NCI-H345 treated with DMSO at 0.1 percent for 48 hours (cell line): ENCODE measurements around the gene DCST2.
A peak's percentile ranks its signal among the peaks of the same experiment; 100 is the strongest.
"Not testable (repeated sequence)": the region's sequence is repeated elsewhere in the genome, so short reads cannot be mapped to it uniquely, and the experiment has no call there.

Experiments
- DNase-seq: peaks from one replicate; lab custom pipeline; 2025; ENCODE audit not compliant: unreplicated experiment; lab: John Stamatoyannopoulos, UW

DCST2 gene

GRCh38 chr1:154982897-154983648 is 50.5 kb downstream of the DCST2 start, which contains the start of gene FLAD1:
TSS of gene FLAD1 (plus strand) at chr1:154983344. CDS start at chr1:154983695, 351 bp downstream.
- peak; percentile 100 for DNase-seq

- DNase-seq, result no peak
These were observed 51.2 kb downstream of the DCST2 start for GRCh38 chr1:154982341-154982740.

- no peak for DNase-seq
These were observed 55.2 kb downstream of the DCST2 start for GRCh38 chr1:154978360-154978759.

GRCh38 chr1:154977762-154978161 is 55.8 kb downstream of the DCST2 start:
- not testable (repeated sequence) for DNase-seq

- DNase-seq, result no peak
These were observed 58.0 kb downstream of the DCST2 start for GRCh38 chr1:154975409-154976059.

GRCh38 chr1:154974808-154975408 is 58.7 kb downstream of the DCST2 start:
- DNase-seq, result peak; percentile 100

- peak; percentile 100 for DNase-seq
These were observed 59.3 kb downstream of the DCST2 start, which contains the start of gene CKS1B for GRCh38 chr1:154974102-154974807. TSS of gene CKS1B (plus strand) at chr1:154974681. CDS start at chr1:154974746, 65 bp downstream.

GRCh38 chr1:154973344-154974101 is 60.1 kb downstream of the DCST2 start:
- DNase-seq, result peak; percentile 97

- no peak for DNase-seq
These were observed 60.9 kb downstream of the DCST2 start for GRCh38 chr1:154972517-154973343.

GRCh38 chr1:154972213-154972516 is 61.4 kb downstream of the DCST2 start:
- no peak for DNase-seq

- DNase-seq, result no peak
These were observed 62.1 kb downstream of the DCST2 start for GRCh38 chr1:154971341-154971998.

- no peak for DNase-seq
These were observed 62.8 kb downstream of the DCST2 start, which contains the start of gene SHC1 for GRCh38 chr1:154970631-154971340. TSS of gene SHC1 (minus strand) at chr1:154970747. CDS start at chr1:154970526, 221 bp downstream.

- no peak for DNase-seq
These were observed 63.6 kb downstream of the DCST2 start for GRCh38 chr1:154969860-154970452.

- no peak for DNase-seq
These were observed 64.3 kb downstream of the DCST2 start for GRCh38 chr1:154969246-154969645.

GRCh38 chr1:154968731-154969130 is 64.8 kb downstream of the DCST2 start:
- no peak for DNase-seq
